ENCODE results near the gene JAK3.

- TF ChIP-seq MAZ (IDR thresholded peaks at IDR 0.05; ENCODE audit: borderline replicate concordance, low read depth, low read length) (no peak), RCOR1 (IDR thresholded peaks at IDR 0.05; ENCODE audit: low read depth, low read length) (no peak)
Measured at GRCh38 chr19:17780781-17781180, 67.0 kb downstream of the JAK3 start.
